Caco-2 (cell line): ENCODE measurements around the gene UCHL5. TPM values are rescaled to one million over a fixed set of nuclear protein-coding genes. Genes with fewer than 3 reads are reported as not detected.

Experiments
- BruUV-seq: library from RNA; stranded (reverse); fragments of 400-500 nt; replicated peaks from 2 replicates; lab custom pipeline; 2021; lab: Mats Ljungman, UMichigan
- CTCF ChIA-PET: fragments of 300-600 bp; sonication (Branson Sonifier 250); formaldehyde crosslinking; loops from one replicate; lab custom pipeline; 2022; ENCODE audit warnings: antibody characterized with exemption; lab: Charles Lee
- POLR2A ChIA-PET: fragments of 300-600 bp; sonication (Branson Sonifier 250); formaldehyde crosslinking; loops from one replicate; lab custom pipeline; 2022; ENCODE audit warnings: antibody characterized with exemption; lab: Charles Lee
- DNase-seq, 2 experiments: peaks; one replicate each; pipeline versions ENCODE4 v3.0.0 to v3.0.0-alpha.2; 2020 to 2022
- H3K27me3 ChIP-seq: replicated peaks from 2 replicates; pipeline ENCODE4 v1.6.0; 2011; ENCODE audit warnings: low read length; ENCODE audit not compliant: control insufficient read depth, insufficient read depth
- H3K36me3 ChIP-seq: 2 replicates; pipeline ENCODE4 v1.5.1; 2011; ENCODE audit warnings: low read length; ENCODE audit not compliant: control insufficient read depth, insufficient read depth
- H3K4me1 ChIP-seq: fragments of 250-450 bp; sonication (Bioruptor Pico); 2 replicates; pipeline ENCODE4 v1.5.1; 2020; ENCODE audit warnings: mild to moderate bottlenecking
- H3K4me3 ChIP-seq: 2 replicates; pipeline ENCODE4 v1.5.1; 2011; ENCODE audit warnings: low read depth, mild to moderate bottlenecking, control low read depth, low read length
- H3K9me3 ChIP-seq: fragments of 250-450 bp; sonication (Bioruptor Pico); 2 replicates; pipeline ENCODE4 v1.5.1; 2020; ENCODE audit warnings: mild to moderate bottlenecking, moderate library complexity
- H3K27ac Mint-ChIP-seq: one replicate; pipeline ENCODE4 v1.8.0; 2022; ENCODE audit warnings: mixed read lengths; ENCODE audit not compliant: unreplicated experiment
- H3K27me3 Mint-ChIP-seq: one replicate; pipeline ENCODE4 v1.8.0; 2022; ENCODE audit warnings: mixed read lengths; ENCODE audit not compliant: insufficient read depth, unreplicated experiment
- H3K36me3 Mint-ChIP-seq: one replicate; pipeline ENCODE4 v1.8.0; 2022; ENCODE audit warnings: mild to moderate bottlenecking, mixed read lengths; ENCODE audit not compliant: insufficient read depth, unreplicated experiment
- H3K4me1 Mint-ChIP-seq: one replicate; pipeline ENCODE4 v1.8.0; 2022; ENCODE audit warnings: low read depth, mixed read lengths; ENCODE audit not compliant: unreplicated experiment
- H3K4me3 Mint-ChIP-seq: one replicate; pipeline ENCODE4 v1.8.0; 2022; ENCODE audit warnings: mild to moderate bottlenecking, moderate library complexity, mixed read lengths; ENCODE audit not compliant: unreplicated experiment
- H3K9me3 Mint-ChIP-seq: one replicate; pipeline ENCODE4 v1.8.0; 2022; ENCODE audit warnings: mixed read lengths; ENCODE audit not compliant: unreplicated experiment
- intact Hi-C: fragments of 100-400 bp; cut with micrococcal nuclease; formaldehyde crosslinking; loops from one replicate; pipeline ENCODE4 v1.10.0; 2022; ENCODE audit not compliant: unreplicated experiment
- total RNA-seq: library from RNA; stranded (reverse); gene quantifications from 2 replicates; pipeline ENCODE4 v1.2.3, GENCODE V29; 2022
- TF ChIP-seq, protein P1 (sequence below), 2 experiments: fragments of 200-600 bp in 1 of 2; IDR thresholded peaks; 1 replicate in 1 of 2; 2 replicates in 1 of 2; pipeline versions ENCODE4 v1.5.1 to v1.8.0; 2011 to 2022; ENCODE audit warnings: antibody characterized with exemption in 1 of 2, control low read depth in 1 of 2, inconsistent platforms in 1 of 2, low read depth in 1 of 2, low read length in 1 of 2, mild to moderate bottlenecking in 1 of 2, moderate library complexity in 1 of 2; ENCODE audit not compliant: insufficient read depth in 1 of 2, severe bottlenecking in 1 of 2, unreplicated experiment in 1 of 2

UCHL5 gene
- total RNA-seq, 1 experiment from 2014 or later, result 49.6 TPM

DNA sequence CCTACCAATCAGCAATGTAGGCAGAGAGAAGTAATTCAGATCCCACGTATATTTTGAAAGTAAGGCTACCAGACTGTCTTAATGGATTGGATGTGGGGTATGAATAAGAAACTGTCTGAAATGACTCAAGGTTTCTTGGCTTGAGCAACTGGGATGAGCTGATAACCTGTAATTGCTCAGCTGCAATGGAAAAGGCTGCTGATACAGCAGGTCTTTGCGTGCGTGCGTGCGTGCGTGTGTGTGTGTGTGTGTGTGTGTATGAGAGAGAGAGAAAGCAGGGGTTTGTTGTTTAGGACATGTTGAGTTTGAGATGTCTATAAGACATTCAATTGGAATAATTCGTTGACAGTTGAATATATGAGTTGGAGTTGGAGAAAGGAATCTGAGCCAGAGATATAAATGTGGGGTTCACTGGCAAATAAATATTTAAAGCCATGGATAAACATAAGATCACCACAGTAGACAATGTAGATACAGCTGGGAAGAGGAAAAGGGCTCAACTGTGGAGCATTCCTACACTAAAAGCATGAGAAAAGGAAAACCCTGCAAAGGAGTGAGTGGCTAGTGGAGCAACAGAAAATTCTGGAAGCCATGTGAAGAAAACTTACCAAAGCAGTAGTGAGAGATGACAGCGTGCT lies 72.9 kb downstream of the UCHL5 start:
- no peak overlapping the region for H3K27ac Mint-ChIP-seq
- H3K9me3 Mint-ChIP-seq, result no peaks in the 10 kb centered on the region
- CTCF ChIA-PET, result no interaction called here
- H3K36me3 Mint-ChIP-seq, result no peaks in the 10 kb centered on the region
- H3K4me3 Mint-ChIP-seq, result no peak overlapping the region
- H3K4me1 Mint-ChIP-seq, result peaks cover 7% of the 10 kb centered on the region
- BruUV-seq, result no TSS peak
- POLR2A ChIA-PET, result no interaction called here
- Histone ChIP-seq H3K9me3 (no peaks in the 10 kb centered on the region), H3K4me1 (no peaks in the 10 kb centered on the region), H3K27me3 (no peaks in the 10 kb centered on the region), H3K36me3 (no peaks in the 10 kb centered on the region; the same call in 1 of the 2 replicates), H3K4me3 (no peak overlapping the region)
- DNase-seq, result no peak
- intact Hi-C loops, result no loop called here
- H3K27me3 Mint-ChIP-seq, result no peaks in the 10 kb centered on the region
- TF ChIP-seq, protein P1, sequence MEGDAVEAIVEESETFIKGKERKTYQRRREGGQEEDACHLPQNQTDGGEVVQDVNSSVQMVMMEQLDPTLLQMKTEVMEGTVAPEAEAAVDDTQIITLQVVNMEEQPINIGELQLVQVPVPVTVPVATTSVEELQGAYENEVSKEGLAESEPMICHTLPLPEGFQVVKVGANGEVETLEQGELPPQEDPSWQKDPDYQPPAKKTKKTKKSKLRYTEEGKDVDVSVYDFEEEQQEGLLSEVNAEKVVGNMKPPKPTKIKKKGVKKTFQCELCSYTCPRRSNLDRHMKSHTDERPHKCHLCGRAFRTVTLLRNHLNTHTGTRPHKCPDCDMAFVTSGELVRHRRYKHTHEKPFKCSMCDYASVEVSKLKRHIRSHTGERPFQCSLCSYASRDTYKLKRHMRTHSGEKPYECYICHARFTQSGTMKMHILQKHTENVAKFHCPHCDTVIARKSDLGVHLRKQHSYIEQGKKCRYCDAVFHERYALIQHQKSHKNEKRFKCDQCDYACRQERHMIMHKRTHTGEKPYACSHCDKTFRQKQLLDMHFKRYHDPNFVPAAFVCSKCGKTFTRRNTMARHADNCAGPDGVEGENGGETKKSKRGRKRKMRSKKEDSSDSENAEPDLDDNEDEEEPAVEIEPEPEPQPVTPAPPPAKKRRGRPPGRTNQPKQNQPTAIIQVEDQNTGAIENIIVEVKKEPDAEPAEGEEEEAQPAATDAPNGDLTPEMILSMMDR (IDR thresholded peaks at IDR 0.05; ENCODE audit: insufficient read depth in 1 of 2, low read depth in 1 of 2, low read length in 1 of 2, severe bottlenecking in 1 of 2, unreplicated experiment in 1 of 2), result no peak

DNA sequence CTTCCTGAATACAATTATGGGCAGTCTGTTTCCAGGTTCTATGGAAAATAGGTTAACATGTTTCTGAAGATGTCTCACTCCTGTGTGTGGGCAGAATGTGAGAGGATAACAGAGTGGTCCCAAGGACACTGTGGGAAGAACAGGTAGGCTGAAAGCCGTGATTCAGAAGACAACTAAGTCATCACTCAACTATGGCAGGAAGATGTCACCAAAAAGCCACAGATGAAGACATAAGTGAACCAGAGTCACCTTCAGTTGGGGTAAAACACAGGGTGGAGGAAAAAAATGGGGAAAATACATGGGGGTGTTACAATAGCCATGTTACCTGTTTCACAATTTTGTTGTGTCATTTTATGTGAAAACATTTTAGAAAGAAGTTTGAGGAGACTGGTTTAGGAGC lies 75.1 kb downstream of the UCHL5 start:
- ChIA-PET POLR2A (no interaction called here), CTCF (no interaction called here)
- Histone ChIP-seq H3K27me3 (no peaks in the 10 kb centered on the region), H3K36me3 (no peaks in the 10 kb centered on the region; the same call in 1 of the 2 replicates), H3K9me3 (no peaks in the 10 kb centered on the region), H3K4me1 (no peaks in the 10 kb centered on the region), H3K4me3 (no peak overlapping the region)
- Mint-ChIP-seq H3K27ac (no peak overlapping the region), H3K9me3 (peaks cover 4% of the 10 kb centered on the region), H3K36me3 (peaks cover 4% of the 10 kb centered on the region), H3K27me3 (no peaks in the 10 kb centered on the region), H3K4me1 (peaks cover 7% of the 10 kb centered on the region), H3K4me3 (no peak overlapping the region)
- TF ChIP-seq, protein P1 (IDR thresholded peaks at IDR 0.05; ENCODE audit: insufficient read depth in 1 of 2, low read depth in 1 of 2, low read length in 1 of 2, severe bottlenecking in 1 of 2, unreplicated experiment in 1 of 2), result no peak
- no TSS peak for BruUV-seq
- DNase-seq, result no peak
- intact Hi-C loops, result no loop called here

DNA sequence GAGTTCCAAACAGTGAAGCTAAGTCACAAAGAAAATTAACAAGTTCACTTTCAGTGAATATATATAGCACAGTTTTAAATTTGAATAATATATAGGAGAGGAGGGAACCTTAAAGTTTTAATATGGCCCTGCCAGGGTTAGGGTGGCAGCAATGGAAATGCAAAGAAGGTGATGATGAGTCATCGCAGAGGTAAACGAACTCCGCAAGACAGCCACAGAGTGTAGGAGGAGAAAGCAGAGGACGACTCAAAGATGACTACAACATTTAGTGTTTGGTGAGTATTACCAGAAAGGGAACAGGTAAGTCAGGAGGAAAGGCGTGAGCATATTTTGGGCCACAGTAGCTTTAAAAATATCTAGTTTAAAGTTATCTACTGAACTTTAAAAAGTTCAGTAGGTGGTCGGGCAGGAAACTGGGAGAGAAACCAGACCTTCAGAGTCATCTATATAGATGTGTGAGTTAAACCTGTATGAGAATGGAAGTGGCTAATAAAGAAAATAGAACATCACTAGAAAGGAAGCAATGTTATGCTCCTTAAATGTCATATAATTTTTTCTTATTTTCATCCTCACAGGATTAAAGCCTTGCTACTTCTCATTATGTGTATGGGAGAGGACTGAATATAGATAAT lies 75.7 kb downstream of the UCHL5 start:
- TF ChIP-seq, protein P1 (IDR thresholded peaks at IDR 0.05; ENCODE audit: insufficient read depth in 1 of 2, low read depth in 1 of 2, low read length in 1 of 2, severe bottlenecking in 1 of 2, unreplicated experiment in 1 of 2), result no peak
- Histone ChIP-seq H3K27me3 (no peaks in the 10 kb centered on the region), H3K4me3 (no peak overlapping the region), H3K9me3 (no peaks in the 10 kb centered on the region), H3K4me1 (no peaks in the 10 kb centered on the region), H3K36me3 (no peaks in the 10 kb centered on the region; the same call in 1 of the 2 replicates)
- ChIA-PET CTCF (no interaction called here), POLR2A (no interaction called here)
- Mint-ChIP-seq H3K27ac (no peak overlapping the region), H3K36me3 (peaks cover 4% of the 10 kb centered on the region), H3K27me3 (no peaks in the 10 kb centered on the region), H3K9me3 (peaks cover 7% of the 10 kb centered on the region), H3K4me3 (no peak overlapping the region), H3K4me1 (peaks cover 12% of the 10 kb centered on the region)
- intact Hi-C loops, result no loop called here
- no peak for DNase-seq
- BruUV-seq, result no TSS peak
